K562 (cell line): ENCODE data around the gene DGKA. TPM values are rescaled to one million over a fixed set of nuclear protein-coding genes. Genes with fewer than 3 reads are reported as not detected.

Experiments used
- ATAC-seq: fragments of 200-7000 bp; cut with Tn5 transposase; 3 replicates; pipeline ENCODE4 v1.9.1; 2020; ENCODE audit warnings: moderate library complexity
- BruUV-seq: library from RNA; stranded (reverse); fragments of 400-500 nt; replicated peaks from 2 replicates; lab custom pipeline; 2021; lab: Mats Ljungman, UMichigan
- CTCF ChIA-PET: fragments of 300-600 bp; formaldehyde crosslinking; extraction: SDS; loops from one replicate; lab custom pipeline; 2021; ENCODE audit warnings: low intra/inter-chr PET ratio; lab: Yijun Ruan, JAX
- POLR2A ChIA-PET: fragments of 300-600, 350-650 bp; sonication (Branson Sonifier 250); formaldehyde crosslinking; extraction: SDS; loops from one replicate; lab custom pipeline; 2021; ENCODE audit warnings: antibody characterized with exemption, inconsistent platforms; lab: Yijun Ruan, JAX
- DNase-seq, 4 experiments: peaks; one replicate each; pipeline versions ENCODE4 v3.0.0 to v3.0.0-alpha.2; 2011 to 2018; ENCODE audit warnings: low spot score in 3 of 4, mixed read lengths in 3 of 4; ENCODE audit errors: extremely low read depth in 1 of 4
- FAIRE-seq: peaks from 2 replicates; lab custom pipeline; 2011; peaks lifted over from hg19 to GRCh38; lab: Jason Lieb, UNC
- H2AFZ ChIP-seq: 2 replicates; pipeline ENCODE4 v1.6.0; 2011; ENCODE audit warnings: low read depth, low read length, control low read depth, inconsistent platforms
- H3K27ac ChIP-seq: fragments of 200-600 bp; 3 replicates; pipeline ENCODE4 v1.8.0; 2011; ENCODE audit warnings: low read depth, mild to moderate bottlenecking, control low read depth, inconsistent platforms, low read length, moderate library complexity, mixed read lengths; ENCODE audit errors: extremely low read depth
- H3K27me3 ChIP-seq, 2 experiments: fragments of 300-600 bp in 1 of 2; 2 replicates in 1 of 2; 3 replicates in 1 of 2; pipeline versions ENCODE4 v1.6.0 to v1.8.0; 2011; ENCODE audit warnings: inconsistent platforms in 2 of 2, low read length in 2 of 2, mild to moderate bottlenecking in 1 of 2, mixed read lengths in 1 of 2, moderate library complexity in 1 of 2; ENCODE audit not compliant: control insufficient read depth in 2 of 2, insufficient read depth in 2 of 2
- H3K36me3 ChIP-seq: fragments of 300-600 bp; 3 replicates; pipeline ENCODE4 v1.8.0; 2011; ENCODE audit warnings: mild to moderate bottlenecking, low read length, inconsistent platforms; ENCODE audit not compliant: control insufficient read depth, insufficient read depth
- H3K4me1 ChIP-seq, 2 experiments: fragments of 200-600 bp in 1 of 2; replicated peaks in 1 of 2; 2 replicates in 1 of 2; 3 replicates in 1 of 2; pipeline versions ENCODE4 v1.5.1 to v1.8.0; 2011; ENCODE audit warnings: inconsistent platforms in 2 of 2, low read length in 2 of 2, mild to moderate bottlenecking in 1 of 2, mixed read lengths in 1 of 2, moderate library complexity in 1 of 2; ENCODE audit not compliant: control insufficient read depth in 2 of 2, insufficient read depth in 2 of 2
- H3K4me2 ChIP-seq: 2 replicates; pipeline ENCODE4 v1.6.1; 2011; ENCODE audit warnings: low read length, control low read depth, inconsistent platforms, mixed read lengths; ENCODE audit not compliant: insufficient read depth
- H3K4me3 ChIP-seq: fragments of 200-600 bp; sonication (generic), shearing (Covaris generic); 2 replicates; pipeline ENCODE4 v1.5.1; 2016; ENCODE audit warnings: control low read depth, inconsistent platforms
- H3K79me2 ChIP-seq: fragments of 200-600 bp; 3 replicates; pipeline ENCODE4 v1.8.0; 2011; ENCODE audit warnings: low read length, inconsistent platforms; ENCODE audit not compliant: control insufficient read depth, insufficient read depth
- H3K9ac ChIP-seq, 2 experiments: 2 replicates each; pipeline versions ENCODE4 v1.6.0 to v1.6.1; 2011; ENCODE audit warnings: low read depth in 2 of 2, low read length in 2 of 2, control low read depth in 1 of 2, inconsistent platforms in 1 of 2, mild to moderate bottlenecking in 1 of 2, mixed read lengths in 1 of 2; ENCODE audit not compliant: insufficient read depth in 1 of 2
- H3K9me1 ChIP-seq: one replicate; pipeline ENCODE4 v1.6.0; 2011; ENCODE audit warnings: inconsistent platforms, mild to moderate bottlenecking, low read length, moderate library complexity; ENCODE audit not compliant: control insufficient read depth, insufficient read depth
- H3K9me3 ChIP-seq: replicated peaks from 2 replicates; pipeline ENCODE4 v1.5.1; 2011; ENCODE audit warnings: low read depth, low read length, inconsistent platforms; ENCODE audit not compliant: control insufficient read depth, insufficient read depth
- H4K20me1 ChIP-seq: replicated peaks from 2 replicates; pipeline ENCODE4 v1.6.1; 2011; ENCODE audit warnings: low read length, inconsistent platforms, mixed read lengths; ENCODE audit not compliant: control insufficient read depth, insufficient read depth
- CHD4 ChIP-seq: fragments of 200-600 bp; sonication (generic); IDR thresholded peaks from 3 replicates; pipeline ENCODE4 v1.6.1; 2012; ENCODE audit warnings: low read depth, mild to moderate bottlenecking, mixed read lengths, low read length, inconsistent platforms; ENCODE audit not compliant: insufficient read depth, insufficient replicate concordance, poor library complexity, severe bottlenecking
- DNMT1 ChIP-seq: fragments of 450-650 bp; IDR thresholded peaks from 2 replicates; pipeline ENCODE4 v1.6.1; 2016; ENCODE audit warnings: antibody characterized with exemption, mild to moderate bottlenecking
- ELF2 ChIP-seq: fragments of 250-450 bp; sonication (Bioruptor Pico); IDR thresholded peaks from 2 replicates; pipeline ENCODE4 v1.5.0; 2021; ENCODE audit warnings: mild to moderate bottlenecking
- HSF4 ChIP-seq: fragments of 250-450 bp; sonication (Bioruptor Pico); IDR thresholded peaks from 2 replicates; pipeline ENCODE4 v2.1.2; 2022; ENCODE audit warnings: mild to moderate bottlenecking, moderate library complexity, borderline replicate concordance
- JUNB ChIP-seq: fragments of 450-650 bp; formaldehyde crosslinking; conservative IDR thresholded peaks from 2 replicates; pipeline ENCODE4 v1.4.0; 2020; ENCODE audit warnings: mild to moderate bottlenecking
- MITF ChIP-seq: IDR thresholded peaks from 2 replicates; pipeline ENCODE4 v1.6.1; 2014; ENCODE audit warnings: antibody characterized with exemption
- NR2F6 ChIP-seq: fragments of 450-650 bp; formaldehyde crosslinking; IDR thresholded peaks from 2 replicates; pipeline ENCODE4 v1.4.0; 2020; ENCODE audit warnings: mild to moderate bottlenecking
- RBFOX2 ChIP-seq: fragments of 200-400 bp; formaldehyde crosslinking; IDR thresholded peaks from 2 replicates; pipeline ENCODE4 v1.6.1; 2017; ENCODE audit warnings: low read depth, mild to moderate bottlenecking, low read length, moderate library complexity
- RERE ChIP-seq: sonication (generic); formaldehyde crosslinking; IDR thresholded peaks from 2 replicates; pipeline ENCODE4 v1.8.0; 2023; ENCODE audit warnings: missing genetic modification reagents, mild to moderate bottlenecking, borderline replicate concordance
- TAL1 ChIP-seq: fragments of 450-650 bp; IDR thresholded peaks from 2 replicates; pipeline ENCODE4 v1.6.1; 2016; ENCODE audit warnings: mild to moderate bottlenecking
- TFAP4 ChIP-seq: sonication (generic); formaldehyde crosslinking; IDR thresholded peaks from 2 replicates; pipeline ENCODE4 v1.8.0; 2022; ENCODE audit warnings: missing genetic modification reagents, mild to moderate bottlenecking, moderate library complexity, borderline replicate concordance
- U2AF2 ChIP-seq: fragments of 200-400 bp; formaldehyde crosslinking; optimal IDR thresholded peaks from 2 replicates; pipeline ENCODE3; 2017; ENCODE audit warnings: low read depth, mild to moderate bottlenecking, low read length
- ZNF644 ChIP-seq: fragments of 200-800 bp; sonication (Bioruptor generic); IDR thresholded peaks from 2 replicates; pipeline ENCODE4 v1.6.1; 2016; ENCODE audit warnings: low read depth, missing genetic modification characterization, missing compliant biosample characterization
- ZSCAN29 ChIP-seq: fragments of 450-650 bp; IDR thresholded peaks from 2 replicates; pipeline ENCODE4 v1.6.1; 2017
- WGBS: fragments of 100-300 bp; shearing (Covaris generic); methylation state at CpG from one replicate; pipeline ENCODE4 v1.1.6; 2016; ENCODE audit warnings: low coverage, mixed read lengths; ENCODE audit not compliant: insufficient coverage; ENCODE audit errors: missing lambda C conversion rate; 5-methylcytosine and 5-hydroxymethylcytosine counted together
- in situ Hi-C: fragments of 300-500 bp; cut with MboI; formaldehyde crosslinking; loops from 4 replicates; pipeline ENCODE4 v1.15.0; 2018; ENCODE audit warnings: inconsistent platforms, mixed read lengths
- intact Hi-C: fragments of 100-400 bp; cut with micrococcal nuclease; formaldehyde crosslinking; loops from 2 replicates; pipeline ENCODE4 v1.14.2; 2022
- polyA plus RNA-seq, 8 experiments: library from polyadenylated mRNA; depleted of rRNA in 4 of 8; stranded (reverse) in 5 of 8; unstranded in 3 of 8; fragments of >200 nt; fragmentation: Nextera tagmentation in 2 of 8; fragmentation: Illumina TruSeq in 1 of 8; extraction: Ambion mirVana in 2 of 8; extraction: Trizol in 1 of 8; gene quantifications; 2 replicates each; pipeline versions ENCODE4 v1.2.1 to v1.2.3, GENCODE V29; 2011 to 2014; ENCODE audit warnings: inconsistent platforms in 1 of 8, missing spikeins in 1 of 8
- total RNA-seq, 7 experiments: library from RNA; depleted of rRNA in 6 of 7; stranded (reverse); fragments of >200 nt in 6 of 7; fragmentation: Illumina TruSeq in 2 of 7; extraction: Trizol in 2 of 7; gene quantifications; 2 replicates each; pipeline versions ENCODE4 v1.2.1 to v1.2.3, GENCODE V29; 2011 to 2021; ENCODE audit warnings: low replicate concordance in 1 of 7

DGKA gene
- total and polyA plus RNA-seq, 9 of the 15 experiments (the other 6 are each of a cell fraction or from before 2014, with no cell fraction given), result 3.4 to 12.4 (median 6.2) TPM

GRCh38 chr12:55973599-55974307, 42.8 kb downstream of the DGKA start, which contains the start of gene RAB5B:
Gene RAB5B (plus strand): TSS chr12:55974078. CDS start chr12:55986961, 12,883 bp downstream.
- ATAC-seq (peak; percentile 95), DNase-seq (peak; percentile 87 to 100 (median 94)), FAIRE-seq (peak; percentile 100)
- in situ Hi-C loops (no loop called here), intact Hi-C loops (loop anchor here (2.0 to 5.0 kb wide), 2 partner anchors 46 to 47 kb away; partner anchors contain the start of genes IKZF4 and PYM1)
- CTCF ChIA-PET, result interaction anchor here (0.6 kb wide), 1 partner anchor 40 kb away, joined by 3 read pairs; no protein-coding TSS in a partner anchor
- H3K27ac ChIP-seq, result peak within 1 kb of the TSS; percentile 88
- H3K9me3 ChIP-seq, result no peaks in the 10 kb centered on the region
- POLR2A ChIA-PET, result interaction anchor here (0.6 to 2.5 kb wide), 34 partner anchors 11 to 324 kb away, joined by 3 to 49 read pairs (median 4); partner anchors contain the start of genes DNAJC14, IKZF4, ORMDL2 and PYM1
- peak within 1 kb of the TSS; percentile 68 for H3K4me3 ChIP-seq
- peak within 1 kb of the TSS; percentile 81 to 92 for H3K9ac ChIP-seq
- H3K4me2 ChIP-seq, result peak within 1 kb of the TSS; percentile 99
- under 1% methylated on average over 35 of the region's 39 CpGs for WGBS
- H3K4me1 ChIP-seq, result peaks cover 14 to 21% of the 10 kb centered on the region in 2 experiments
- peaks cover 46% of the 10 kb centered on the region for H3K79me2 ChIP-seq
- no peaks in the 10 kb centered on the region for H3K9me1 ChIP-seq
- H3K36me3 ChIP-seq, result peaks cover 51% of the 10 kb centered on the region
- H2AFZ ChIP-seq, result peak within 1 kb of the TSS; percentile 61
- no TSS peak for BruUV-seq
- H4K20me1 ChIP-seq, result no peaks in the 10 kb centered on the region; the same call in 1 of the 2 replicates
- no peaks in the 10 kb centered on the region for H3K27me3 ChIP-seq
- TF ChIP-seq RBFOX2 (peak; percentile 94), CHD4 (no peak), ZSCAN29 (no peak), U2AF2 (no peak), JUNB (CRISPR knock-in tag) (no peak), MITF (no peak), DNMT1 (no peak), HSF4 (CRISPR knock-in tag) (no peak), ELF2 (CRISPR knock-in tag) (peak; percentile 56; the same call in 1 of the 2 replicates), ZNF644 (no peak), TAL1 (no peak), TFAP4 (CRISPR knock-in tag) (peak; percentile 99), RERE (no peak), NR2F6 (no peak)
